GM19193 (cell line): ENCODE measurements around the gene VWA3B.

Source experiments
- POLR2A ChIP-seq: IDR thresholded peaks from 4 replicates; pipeline ENCODE4 v1.6.1; 2011; ENCODE audit not compliant: insufficient read depth, insufficient read length; ENCODE audit errors: extremely low read depth

The VWA3B gene

DNA sequence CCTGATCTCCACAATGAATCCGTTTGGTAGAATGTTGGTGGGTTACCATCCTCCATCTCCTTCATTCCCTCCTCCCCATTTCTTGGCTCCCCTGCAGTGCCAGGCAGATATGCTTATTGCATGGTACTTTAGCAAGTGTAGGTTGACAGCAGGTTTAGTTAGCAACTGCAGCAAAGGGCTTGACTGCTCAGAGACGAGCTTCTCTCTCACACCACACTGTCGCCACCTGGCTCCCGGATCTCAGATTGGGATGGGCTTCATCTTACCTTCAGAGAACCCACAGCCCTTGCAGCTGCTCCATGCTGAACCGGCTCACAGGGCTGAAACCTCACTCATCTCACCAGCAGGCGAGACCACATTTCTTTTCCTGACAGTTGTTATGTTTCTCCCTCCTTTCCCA is 88.8 kb downstream of the VWA3B start:
- no peak for TF ChIP-seq POLR2A

DNA sequence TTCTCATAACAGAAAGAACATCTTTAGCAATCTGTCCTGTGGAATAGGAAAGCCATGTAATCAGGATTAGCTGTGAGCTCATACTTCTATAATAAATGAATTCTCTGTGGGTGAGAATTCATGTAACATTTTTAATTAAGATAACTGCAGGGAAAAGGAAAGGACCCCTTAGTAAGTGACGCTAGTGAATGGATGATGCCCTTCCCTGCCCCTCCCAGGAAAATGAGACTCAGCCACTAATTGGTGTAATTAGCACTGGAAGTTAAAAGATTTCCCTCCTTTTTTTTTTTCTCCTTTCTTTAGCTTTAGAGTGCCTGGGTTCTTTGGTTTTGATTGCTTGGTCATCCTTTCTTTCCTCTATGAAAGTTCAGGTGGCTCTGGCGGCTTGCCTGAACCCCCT is 90.3 kb downstream of the VWA3B start:
- TF ChIP-seq POLR2A: no peak

DNA sequence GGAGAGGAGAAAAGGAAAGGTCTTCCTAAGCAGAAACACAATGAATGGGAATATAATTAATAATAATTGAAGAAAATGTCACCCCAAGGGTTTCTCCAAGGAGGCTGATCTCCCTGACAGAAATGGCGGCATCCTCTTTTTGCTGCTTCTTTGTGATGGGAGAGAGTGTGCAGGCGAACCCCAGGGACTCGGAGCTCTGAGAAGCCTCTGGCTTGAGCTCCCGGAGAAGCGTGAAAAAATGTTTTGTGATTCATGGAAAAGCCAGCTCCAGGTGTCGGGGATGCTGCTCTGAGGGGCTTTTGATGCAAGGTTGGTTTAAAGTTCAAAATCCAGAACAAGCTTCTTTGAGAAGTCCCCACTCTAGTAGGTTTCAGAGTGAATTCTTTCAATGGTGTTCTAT is 91.0 kb downstream of the VWA3B start:
- no peak for TF ChIP-seq POLR2A

DNA sequence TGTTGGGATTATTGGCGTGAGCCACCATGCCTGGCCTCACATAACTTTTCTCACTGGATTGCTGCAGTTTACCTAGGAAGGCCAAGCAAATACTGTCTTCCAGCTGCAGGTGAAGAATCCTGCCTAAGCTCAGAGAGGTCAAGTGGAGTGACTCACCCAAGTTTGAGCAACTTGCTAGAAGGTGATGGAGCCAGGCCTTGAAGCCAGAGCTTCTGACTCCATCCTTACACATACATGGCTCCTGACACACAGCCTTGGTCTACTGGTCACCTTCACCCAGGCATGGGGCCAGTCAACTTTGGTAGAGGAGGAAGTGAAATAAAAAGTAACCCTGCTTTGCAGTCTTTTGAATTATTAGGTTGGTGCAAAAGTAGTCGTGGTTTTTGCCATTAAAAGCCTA is 93.5 kb downstream of the VWA3B start:
- TF ChIP-seq POLR2A: no peak

DNA sequence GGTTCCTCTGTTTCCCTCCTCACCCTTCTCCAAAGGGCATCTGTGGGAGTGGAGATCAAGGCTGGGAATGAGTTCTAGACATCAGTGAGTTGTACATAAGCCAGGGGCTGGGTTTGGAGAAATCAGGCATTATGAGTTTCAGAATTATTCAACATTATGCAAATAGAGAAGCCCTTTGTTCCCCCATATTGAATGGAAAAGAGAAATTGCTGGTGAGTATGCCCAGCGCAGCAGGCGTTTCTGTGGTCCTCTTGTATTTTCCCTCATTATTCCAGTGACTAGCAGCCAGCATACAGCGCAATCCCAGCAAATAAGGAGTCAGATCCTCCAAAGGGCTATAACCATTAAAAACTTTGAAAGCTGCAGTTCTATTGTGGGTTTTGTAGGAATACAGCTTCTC is 94.4 kb downstream of the VWA3B start:
- no peak for TF ChIP-seq POLR2A

DNA sequence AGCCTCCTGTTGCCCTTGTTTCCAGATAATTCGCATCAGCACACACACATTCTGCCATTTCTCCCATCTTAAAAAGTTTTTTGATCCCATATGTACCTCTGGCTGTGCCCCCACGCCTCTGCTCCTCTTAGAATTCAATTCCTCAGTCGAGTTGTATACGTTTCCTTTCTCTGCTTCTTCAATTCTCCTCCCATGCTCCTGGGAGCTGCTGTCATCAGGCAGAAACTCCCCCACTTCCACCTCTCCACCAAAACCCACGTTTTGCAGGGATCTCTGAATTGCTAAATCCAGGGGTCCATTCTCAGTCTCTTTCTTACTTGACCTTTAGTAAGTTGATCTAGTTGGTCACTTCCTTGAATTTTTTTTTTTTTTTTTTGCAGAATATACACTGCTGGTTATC is 98.8 kb downstream of the VWA3B start:
- no peak for TF ChIP-seq POLR2A

DNA sequence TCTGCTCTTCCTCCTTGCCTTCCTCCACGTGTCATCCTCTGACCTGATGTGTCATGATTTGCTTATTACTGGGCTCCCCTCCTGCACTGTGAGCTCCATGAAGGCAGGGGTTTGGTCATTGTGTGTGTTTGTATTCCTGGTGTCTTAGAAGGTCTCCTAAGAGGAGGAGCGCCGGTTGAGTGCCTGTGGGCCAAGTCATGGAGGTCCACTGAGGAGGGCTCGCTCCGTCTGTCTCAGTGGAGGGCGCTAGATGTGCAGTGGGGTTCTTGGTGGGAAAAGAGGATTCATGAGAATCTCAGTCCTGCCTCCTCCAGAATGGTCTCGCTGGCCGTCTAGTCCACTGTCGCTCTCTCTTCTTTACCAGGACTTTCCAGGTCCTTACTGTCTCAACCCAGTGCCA is 100.2 kb downstream of the VWA3B start:
- TF ChIP-seq POLR2A: no peak

DNA sequence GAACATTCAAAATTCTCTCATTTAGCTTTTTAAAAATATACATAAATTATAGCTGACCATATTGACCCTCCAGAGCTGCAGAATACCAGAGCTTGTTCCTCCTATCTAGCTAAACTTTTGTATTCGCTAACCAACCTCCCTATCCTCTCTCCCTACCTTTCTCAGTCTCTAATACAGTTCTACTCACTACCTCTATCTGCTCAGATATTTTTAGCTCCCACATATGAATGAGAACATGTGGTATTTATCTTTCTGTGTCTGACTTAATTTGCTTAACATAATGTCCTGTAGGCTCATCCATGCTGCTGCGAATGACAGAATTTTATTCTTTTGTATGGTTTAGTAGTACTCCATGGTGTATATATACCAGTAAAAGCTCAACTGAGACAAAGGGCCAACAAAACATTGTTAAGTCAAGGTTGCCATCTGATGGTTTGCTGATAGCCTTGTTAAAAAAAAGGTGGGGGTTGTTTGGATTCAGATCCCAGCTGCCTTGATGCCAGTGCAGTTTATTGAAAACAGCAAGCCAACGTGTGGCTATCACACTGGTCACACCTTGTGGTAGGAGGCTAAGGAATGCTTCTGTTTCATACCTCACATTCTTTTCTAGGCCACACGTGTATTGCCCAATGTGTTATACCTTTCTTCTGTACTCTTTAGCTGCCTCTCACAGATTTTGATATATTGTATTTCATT is 101.5 kb downstream of the VWA3B start:
- TF ChIP-seq POLR2A: no peak

DNA sequence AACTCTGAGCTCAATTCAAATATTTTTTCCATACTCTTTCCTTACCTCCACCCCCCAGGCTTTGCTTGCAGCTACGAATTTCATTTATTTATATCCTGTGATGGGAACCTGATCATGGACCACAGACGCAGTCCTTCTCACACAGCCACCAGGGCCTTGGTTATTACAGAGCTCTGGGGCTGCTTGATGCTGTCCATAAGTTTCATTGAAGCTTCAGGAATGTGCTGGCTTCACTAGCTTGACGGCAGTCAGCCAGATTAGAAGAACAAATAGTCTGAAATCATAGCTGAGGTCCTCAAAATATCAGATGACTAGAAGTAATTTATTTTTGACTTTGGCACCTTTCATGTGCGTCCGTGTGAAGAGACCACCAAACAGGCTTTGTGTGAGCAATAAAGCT is 104.9 kb downstream of the VWA3B start:
- TF ChIP-seq POLR2A: no peak

DNA sequence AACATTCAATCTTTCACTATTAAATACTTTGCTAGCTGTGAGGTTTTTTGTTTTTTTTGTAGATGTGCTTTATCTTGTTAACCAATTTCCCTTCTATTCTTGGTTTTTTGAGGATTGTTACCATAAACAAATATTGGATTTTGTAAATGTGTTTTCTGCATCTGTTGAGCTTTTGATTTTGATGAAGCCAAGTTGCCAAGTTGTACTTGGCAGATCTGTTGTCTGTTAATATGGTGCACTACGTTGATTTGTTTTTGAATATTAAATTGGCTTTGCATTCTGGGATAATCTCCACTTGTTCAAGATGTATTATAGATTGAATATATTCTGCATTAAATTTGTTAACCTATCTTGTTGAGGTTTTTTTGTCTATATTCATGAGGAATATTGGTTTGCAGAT is 114.6 kb downstream of the VWA3B start:
- no peak for TF ChIP-seq POLR2A

DNA sequence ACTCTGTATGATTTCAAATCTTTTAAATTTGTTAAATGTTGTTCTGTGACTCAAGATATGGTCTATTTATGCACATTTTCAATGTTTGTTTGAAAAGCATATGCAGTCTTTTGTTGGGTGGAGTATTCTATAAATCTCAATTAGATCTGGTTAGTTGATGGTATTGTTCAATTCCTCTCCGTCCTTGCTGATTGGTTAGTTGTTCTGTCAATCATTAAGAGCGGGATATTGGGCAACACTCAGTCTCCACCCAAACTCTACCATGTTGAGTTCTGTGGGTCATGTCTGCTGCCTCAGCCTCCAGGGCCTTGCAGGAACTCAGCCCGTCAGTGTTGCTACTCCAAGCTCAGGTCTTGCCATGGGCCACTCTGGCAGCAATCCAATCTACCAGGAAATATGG is 118.9 kb downstream of the VWA3B start:
- no peak for TF ChIP-seq POLR2A

DNA sequence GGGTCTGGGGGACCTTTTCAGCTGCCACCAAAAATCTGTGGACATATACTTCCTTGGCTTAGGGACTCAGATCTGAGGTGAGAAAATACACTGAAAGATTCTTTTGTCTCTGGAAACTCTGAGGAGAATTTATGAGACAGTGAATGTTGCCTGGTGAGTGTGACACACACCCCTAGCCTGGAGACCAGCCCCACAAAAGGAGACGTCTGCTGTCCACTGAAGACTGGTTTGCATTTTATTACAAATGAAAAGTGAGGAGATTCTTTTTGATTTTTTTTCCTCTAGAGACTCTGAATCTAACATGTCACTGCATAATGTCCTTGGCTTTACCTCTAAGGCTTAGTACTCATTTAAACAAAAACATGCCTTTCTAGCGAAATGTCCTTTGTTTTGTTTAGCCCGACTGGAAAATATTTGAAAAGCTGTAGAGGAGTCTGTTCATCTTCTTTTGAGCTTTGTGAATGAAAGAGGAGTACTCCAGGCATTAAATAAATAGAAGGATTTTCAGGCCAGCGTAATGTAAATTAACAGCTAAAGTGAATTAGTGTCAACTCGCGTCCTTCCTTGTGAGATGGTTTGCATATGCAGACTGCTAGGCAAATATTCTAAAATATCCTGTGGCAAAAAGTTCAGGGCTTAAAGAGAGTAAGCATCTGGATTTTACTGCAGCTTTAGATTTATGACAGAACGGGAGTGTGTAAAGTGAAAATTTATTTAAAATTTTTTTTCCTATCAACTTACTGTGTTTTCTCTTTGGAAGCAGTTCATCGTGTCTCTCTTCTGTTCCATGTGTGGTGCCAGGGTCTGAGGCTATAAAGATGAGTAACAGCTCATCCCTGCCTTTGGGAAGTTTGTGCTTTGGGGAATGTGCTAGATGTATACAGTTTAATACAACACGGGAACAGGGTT is 125.4 kb downstream of the VWA3B start:
- no peak for TF ChIP-seq POLR2A

DNA sequence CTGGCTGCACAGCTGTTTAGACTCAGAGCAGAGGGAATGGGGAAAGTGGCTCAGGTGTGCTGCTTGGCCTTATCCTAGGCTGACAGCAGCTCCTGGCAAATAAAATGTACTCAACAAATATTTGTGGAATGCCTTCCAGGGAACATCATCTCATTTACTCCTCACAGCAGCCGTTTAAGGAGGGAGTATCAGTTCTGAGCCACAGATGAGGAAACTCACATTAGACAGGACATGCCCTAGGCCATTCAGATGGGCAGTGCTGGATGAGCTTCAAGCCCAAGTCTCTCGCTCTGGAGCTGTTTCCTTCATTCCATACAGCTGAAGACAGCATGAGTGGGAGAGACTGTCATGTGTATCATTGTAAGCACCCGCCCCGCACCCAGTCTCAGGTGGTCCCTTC is 129.6 kb downstream of the VWA3B start:
- no peak for TF ChIP-seq POLR2A

DNA sequence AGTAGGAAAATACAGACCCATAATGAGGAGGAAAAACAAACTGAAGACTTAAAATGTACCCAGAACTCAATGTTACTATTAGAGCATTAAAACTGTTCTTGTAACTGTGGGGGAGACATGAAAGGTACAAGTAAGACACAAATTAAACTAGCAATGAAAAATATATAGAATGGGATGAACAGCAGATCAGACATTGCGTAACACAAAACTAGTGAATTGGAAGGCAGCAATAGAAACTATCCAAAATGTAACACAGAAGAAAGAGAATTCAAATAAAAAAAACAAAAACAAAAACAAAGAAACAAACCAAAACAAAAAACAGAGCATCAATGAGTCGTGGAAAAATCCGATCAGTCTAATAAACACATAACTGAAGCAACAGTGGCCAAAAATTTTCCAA is 132.2 kb downstream of the VWA3B start:
- TF ChIP-seq POLR2A: no peak

DNA sequence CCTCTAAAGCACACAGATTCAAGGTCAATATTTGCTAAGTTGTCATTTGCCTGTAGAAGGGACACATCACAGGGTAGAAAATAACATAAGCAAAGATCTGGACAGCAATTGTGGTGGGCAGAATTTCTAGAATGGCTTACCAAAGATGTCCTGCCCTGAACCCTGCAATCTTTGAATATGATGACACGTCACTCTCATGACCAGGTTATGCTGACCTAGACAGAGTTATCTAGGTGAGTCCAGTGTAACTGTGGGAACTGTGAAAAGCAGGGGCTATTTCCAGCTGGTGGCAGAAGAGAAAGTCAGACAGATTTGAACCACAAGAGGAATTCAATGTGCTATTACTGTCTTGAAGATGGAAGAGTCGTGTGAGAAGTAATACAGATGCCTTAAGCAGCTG is 147.0 kb downstream of the VWA3B start:
- no peak for TF ChIP-seq POLR2A

DNA sequence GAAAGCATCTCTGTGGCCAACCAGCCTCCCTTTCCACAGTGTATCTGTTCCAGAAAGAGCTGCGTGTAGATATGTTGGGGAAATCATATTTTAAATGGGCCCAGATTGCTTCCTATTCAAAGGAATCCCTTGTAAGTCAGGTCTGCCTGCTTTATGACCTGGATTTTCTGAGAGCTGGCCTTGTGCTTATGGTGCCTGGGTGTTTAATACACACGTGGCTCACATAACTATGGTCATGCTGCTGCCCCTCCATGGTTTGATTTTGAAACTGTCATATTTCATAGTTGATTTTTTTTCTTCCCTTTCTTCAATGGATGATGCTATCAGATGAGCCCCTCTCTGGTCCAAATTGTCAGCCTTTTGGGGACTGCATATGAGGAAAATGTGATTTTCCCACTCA is 147.8 kb downstream of the VWA3B start:
- TF ChIP-seq POLR2A: no peak
